Fibroblast of skin of abdomen (primary cell): ENCODE measurements around the gene RMND5B.
"Not testable (repeated sequence)": the region's sequence is repeated elsewhere in the genome, so short reads cannot be mapped to it uniquely, and the experiment has no call there.

Source experiments
- DNase-seq: peaks from one replicate; pipeline ENCODE4 v3.0.0-alpha.2; 2013

RMND5B gene

DNA sequence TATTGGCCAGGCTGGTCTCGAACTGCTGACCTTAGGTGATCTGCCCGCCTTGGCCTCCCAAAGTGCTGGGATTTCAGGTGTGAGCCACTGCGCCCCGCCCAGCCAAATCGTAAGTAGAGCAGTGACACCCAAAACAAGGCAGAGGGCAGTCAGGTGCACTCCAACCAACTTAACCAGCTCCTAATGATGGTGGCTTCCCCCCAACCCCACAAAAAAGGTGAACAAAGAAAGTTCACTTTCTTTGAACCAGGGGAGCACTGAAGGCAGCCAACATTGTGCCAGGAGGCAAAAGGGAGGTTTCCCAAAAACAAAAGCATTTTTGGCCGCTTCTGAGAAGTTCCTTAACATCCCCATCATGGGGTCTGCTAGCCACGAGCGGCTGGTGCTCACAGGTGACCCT lies 46.8 kb downstream of the RMND5B start:
- DNase-seq, result no peak

GRCh38 chr5:178180141-178180863 lies 49.5 kb downstream of the RMND5B start:
- no peak for DNase-seq

- no peak for DNase-seq
Measured at GRCh38 chr5:178182158-178182876, 51.5 kb downstream of the RMND5B start.

- peak; percentile 73 for DNase-seq
Measured at GRCh38 chr5:178186427-178186826, 55.6 kb downstream of the RMND5B start.

GRCh38 chr5:178187014-178187413 lies 56.2 kb downstream of the RMND5B start, which contains the start of gene GMCL2:
TSS of gene GMCL2 (minus strand) at chr5:178187371. CDS start at chr5:178187299, 72 bp downstream.
- DNase-seq, result no peak

DNA sequence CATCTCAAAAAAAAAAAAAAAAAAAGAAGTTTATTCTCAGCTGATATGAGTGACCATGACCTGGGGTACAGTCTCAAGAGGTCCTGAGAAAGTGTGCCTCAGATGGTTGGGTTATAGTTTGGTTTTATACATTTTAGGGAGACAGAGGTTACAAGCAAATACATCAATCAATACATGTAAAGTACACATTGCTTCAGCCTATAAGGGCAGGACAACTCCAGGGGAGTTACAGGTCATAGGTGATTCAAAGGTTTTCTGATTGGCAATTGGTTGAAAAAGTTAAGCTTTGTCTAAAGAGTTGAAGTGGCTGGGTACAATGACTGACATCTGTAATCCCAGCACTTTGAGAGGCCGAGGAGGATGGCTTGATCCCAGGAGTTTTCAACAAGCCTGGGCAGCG lies 58.6 kb downstream of the RMND5B start:
- no peak for DNase-seq

DNA sequence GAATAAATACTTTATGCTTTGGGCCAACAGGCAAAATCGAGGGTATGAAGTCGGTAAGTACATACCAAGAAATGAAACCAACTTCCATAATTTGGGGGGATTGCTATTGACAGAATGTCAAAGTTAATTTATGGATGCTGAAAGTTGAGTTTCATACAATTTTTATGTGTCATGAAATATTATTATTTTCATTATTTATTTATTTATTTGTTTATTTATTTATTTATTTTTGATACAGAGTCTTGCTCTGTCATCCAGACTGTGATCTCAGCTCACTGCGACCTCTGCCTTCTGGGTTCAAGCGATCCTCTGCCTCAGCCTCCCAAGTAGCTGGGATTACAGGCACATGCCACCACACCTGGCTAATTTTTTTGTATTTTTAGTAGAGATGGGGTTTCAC lies 60.8 kb downstream of the RMND5B start:
- no peak for DNase-seq

GRCh38 chr5:178192244-178192643 lies 61.4 kb downstream of the RMND5B start:
- DNase-seq, result no peak

DNA sequence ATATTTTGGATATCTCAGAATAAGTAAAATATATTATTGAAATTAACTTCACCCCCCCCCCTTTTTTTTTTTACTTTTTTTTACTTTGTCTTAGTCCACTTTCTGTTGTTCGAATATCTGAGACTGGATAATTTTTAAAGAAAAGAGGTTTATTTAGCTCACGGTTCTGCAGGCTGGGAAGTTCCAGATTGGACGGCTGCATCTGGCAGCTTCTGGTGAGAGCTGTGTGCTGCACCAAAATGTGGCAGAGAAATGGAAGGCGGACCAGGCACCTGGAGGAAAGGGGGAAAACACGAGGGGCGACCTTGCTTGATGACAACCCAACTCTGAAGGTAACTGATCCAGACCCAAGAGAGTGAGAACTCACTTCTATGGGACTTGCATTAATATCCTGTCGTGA lies 62.0 kb downstream of the RMND5B start:
- no peak for DNase-seq

- DNase-seq, result no peak
Measured at GRCh38 chr5:178193251-178193809, 62.5 kb downstream of the RMND5B start.

DNA sequence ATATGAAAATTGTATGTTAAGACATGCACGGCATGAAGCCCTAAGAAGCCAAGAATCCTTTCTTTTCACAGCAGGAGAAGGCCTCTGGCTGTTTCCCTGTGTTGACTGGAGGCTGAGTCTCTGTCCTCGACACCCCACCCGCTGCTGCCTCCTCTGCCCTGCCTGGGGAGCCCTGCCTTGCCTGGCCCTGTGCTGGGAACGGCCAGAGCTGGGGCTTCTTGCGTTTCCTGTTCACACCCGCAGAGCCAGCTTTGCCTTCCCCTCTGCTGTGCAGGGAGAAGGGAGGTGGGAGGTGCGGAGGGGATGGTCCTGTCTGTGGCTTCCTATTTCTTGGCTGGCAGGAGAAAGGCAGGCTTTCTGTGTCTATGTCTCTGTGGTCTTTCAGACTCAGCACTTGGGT lies 63.2 kb downstream of the RMND5B start:
- DNase-seq, result no peak

DNA sequence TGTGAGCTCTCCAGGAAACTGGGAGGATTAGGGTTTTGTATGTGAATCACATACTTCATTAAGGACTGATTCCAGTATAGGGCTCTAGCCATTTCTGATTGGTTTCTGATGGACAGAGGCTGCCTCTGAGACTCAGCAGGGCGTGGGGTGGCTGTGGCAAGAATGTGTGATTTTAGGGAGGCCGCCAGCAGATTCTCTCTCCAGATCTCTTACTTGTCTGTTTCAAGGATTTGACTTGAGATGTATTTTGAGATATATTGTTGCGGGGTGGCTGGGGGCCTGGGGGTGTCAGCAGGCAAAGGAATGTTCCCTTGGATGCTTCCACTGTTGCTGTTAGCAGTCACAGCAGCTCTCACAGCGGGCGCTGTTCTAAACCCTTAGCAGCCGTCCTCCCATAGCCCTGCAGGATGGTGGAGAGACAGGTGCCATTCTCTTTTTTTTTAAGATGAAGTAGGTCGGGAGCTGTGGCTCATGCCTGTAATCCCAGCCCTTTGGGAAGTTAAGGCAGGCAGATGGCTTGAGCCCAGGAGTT lies 65.5 kb downstream of the RMND5B start:
- no peak for DNase-seq

GRCh38 chr5:178196986-178197385 lies 66.2 kb downstream of the RMND5B start:
- no peak for DNase-seq

GRCh38 chr5:178198151-178198550 lies 67.3 kb downstream of the RMND5B start:
- not testable (repeated sequence) for DNase-seq

DNA sequence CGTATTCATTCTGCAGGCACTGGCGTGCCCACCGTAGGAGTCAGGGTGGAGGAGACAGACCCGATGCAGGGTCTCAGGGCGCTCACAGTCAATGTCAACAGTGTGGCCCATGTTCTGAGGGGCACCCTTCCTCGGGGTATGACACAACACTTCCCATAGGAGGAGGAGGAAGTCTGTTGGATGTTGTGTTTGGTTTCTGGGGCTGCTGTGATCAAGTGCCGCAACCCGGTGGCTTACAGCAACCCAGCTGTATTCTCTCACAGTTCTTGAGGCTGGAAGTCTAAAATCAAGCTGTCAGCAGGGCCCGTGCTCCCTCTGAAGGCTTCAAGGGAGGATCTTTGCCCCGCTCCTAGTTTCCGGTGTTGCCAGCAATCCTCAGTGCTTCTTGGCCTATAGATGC lies 67.9 kb downstream of the RMND5B start:
- DNase-seq, result no peak

DNA sequence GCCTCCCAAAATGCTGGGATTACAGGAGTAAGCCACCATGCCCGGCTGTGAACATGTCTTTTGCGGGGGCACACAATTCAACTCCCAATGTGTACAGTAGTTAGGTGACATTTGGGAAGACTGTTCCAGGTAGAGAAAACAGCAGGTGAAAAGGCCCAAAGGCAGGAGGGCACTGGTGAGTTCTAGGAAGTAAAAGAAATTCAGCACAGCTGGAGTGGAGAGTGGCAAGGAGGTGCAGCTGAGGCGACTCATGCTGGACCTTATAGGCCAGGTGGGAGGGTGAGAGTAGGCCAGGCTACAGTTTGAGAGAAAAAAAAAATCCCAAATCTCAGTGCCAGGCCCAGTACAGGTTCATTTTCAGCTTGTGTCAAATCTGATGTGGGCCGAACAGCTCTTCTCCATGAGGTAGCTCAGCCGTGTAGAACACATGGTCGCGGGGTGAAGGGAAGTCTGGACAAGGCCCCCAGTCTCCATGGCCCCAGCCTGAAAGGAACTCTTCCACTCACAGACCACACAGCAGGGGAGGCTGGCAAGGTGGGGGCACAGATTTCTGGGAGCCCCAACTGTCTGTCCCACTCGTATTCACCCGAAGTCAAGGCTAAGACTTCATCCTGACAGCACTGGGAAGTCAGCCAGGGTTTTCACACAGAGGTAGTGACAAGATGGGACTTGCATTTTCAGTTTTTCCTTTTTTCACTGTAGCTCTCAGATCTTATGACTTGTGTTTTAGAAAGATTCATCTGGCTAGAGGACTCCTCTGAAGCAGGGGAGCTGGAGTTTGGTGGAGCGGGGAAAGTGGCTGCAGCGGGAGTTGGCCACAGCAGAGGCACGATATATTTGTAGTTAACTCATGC lies 69.0 kb downstream of the RMND5B start:
- DNase-seq, result no peak
